ENCODE results near the gene PARD3. TPM values are rescaled to one million over a fixed set of nuclear protein-coding genes. Genes with fewer than 3 reads are reported as not detected.

Gene PARD3
- polyA plus RNA-seq, 5 donors, result 38.0 to 53.5 (median 46.6) TPM

DNA sequence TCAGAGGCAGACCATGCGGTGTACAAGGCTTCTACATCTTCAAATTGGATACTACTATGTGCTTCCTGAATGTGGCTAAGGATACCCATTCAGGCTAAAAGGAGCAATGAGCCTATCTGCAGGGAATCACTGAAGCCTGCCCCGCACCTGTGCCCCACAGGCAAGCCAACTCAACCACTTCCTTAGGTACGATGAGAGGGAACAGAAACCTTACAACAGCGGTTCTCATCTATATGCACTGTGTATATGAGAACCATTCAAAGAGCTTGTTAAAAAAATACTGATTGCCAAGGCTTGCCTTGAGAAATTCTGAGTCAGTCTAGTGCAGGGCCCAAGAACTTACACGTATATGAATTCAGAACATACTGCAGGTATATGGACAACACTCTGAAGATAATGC is 679.6 kb downstream of the PARD3 start:
- DNase-seq, result no peak

DNA sequence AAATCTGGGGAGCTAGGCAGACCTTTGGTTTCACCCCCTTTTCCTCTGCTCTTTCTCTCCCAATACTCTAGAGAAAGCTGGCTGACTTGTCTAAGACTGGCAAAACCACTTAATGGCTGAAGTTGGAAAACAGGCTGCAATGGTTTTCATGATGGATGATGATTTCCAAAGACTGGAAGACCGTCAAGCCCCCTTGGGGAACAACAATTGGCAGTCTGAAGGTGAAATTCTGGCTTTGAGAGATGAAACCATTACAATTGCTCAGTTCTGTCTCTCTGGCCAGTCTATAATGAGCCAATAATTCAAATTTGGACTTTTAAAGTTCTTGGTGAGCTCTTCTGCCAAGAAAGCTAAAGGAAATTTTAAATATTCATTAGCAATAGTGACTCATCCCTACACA is 680.5 kb downstream of the PARD3 start:
- no peak for DNase-seq

- DNase-seq, result no peak
Observed at GRCh38 chr10:34133406-34133805, 681.7 kb downstream of the PARD3 start.

GRCh38 chr10:34131152-34131551 is 683.9 kb downstream of the PARD3 start:
- no peak for DNase-seq

- DNase-seq, result no peak
Observed at GRCh38 chr10:34127676-34128075, 687.4 kb downstream of the PARD3 start.

DNA sequence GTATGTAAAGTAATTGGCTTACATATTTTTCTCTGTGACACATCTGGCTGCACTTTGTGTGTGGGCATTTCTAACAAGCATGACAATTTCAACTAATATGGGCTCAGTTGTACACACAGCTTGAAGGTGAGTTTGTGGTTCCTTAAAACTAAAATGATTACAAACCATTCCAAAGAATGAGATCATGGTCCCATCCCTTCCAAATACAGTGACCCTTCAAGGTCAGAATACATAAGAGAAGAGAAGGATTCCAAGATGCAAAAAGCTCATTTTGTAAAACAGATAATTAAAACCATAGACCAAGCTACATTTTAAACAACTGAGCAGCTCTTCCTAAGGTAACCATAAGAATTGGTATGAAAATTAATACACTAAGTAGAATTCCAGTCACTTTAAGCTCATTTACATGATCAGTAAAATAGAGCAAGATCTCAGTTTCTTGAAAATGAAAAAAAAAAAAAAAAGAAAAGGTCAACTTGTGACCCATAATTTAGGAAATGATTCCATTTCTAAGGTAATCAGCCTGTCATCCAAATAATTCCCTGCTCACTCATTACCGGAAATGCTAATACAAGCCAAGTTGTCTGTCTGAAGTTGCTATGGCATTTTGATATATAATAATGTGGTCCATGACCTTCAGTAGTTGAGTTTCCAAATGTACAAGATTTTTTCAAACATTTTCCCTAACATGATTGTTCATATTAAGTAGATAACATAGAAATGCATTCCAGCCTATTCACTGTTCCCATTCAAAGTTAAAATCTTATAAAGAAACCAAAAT is 688.5 kb downstream of the PARD3 start:
- DNase-seq, result no peak

DNA sequence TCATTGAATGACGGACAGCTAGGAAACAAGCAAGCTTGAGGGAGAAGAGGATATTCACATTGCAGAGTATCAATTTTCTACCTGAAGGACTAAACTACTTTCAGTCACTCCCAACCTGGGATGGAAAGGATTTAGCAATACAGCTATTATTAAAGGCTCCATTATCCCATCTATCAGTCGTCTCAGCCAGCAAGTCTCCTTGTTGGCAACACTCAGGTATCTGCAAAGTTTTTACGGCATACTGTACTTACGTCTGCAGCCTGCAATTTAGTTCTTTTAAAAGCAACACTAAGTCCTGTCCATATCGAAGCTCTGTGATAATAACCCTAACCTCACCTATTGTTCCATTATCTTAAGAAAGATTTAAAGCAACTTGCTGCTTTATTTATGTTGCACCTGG is 689.4 kb downstream of the PARD3 start:
- no peak for DNase-seq

DNA sequence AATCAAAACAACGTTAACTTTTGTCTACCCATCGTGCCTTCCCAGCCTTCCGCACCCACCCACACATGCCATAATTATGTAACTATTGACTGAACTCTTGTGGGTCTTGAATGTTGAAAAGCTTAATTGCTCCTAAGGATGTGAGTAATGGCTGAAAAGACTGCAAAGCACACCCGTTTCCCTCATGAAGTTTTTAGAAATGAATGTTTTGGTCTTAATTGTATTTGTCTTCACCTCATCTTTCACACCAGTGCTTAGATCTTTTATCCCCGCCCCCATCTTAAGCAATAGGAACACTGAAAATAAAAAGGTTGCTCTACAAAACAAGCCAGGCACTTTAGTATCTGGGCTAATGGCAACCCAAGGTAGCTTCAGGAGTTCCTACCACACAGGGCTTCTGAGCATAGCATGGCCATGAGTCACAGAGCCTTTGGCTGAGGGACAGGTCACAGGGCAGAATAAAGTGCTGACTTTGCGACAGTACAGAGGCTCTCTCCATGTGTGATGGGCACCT is 690.5 kb downstream of the PARD3 start:
- no peak for DNase-seq

GRCh38 chr10:34121781-34122622 is 693.1 kb downstream of the PARD3 start:
- no peak for DNase-seq

GRCh38 chr10:34121125-34121753 is 693.9 kb downstream of the PARD3 start:
- no peak for DNase-seq

- DNase-seq, result no peak
Observed at GRCh38 chr10:34119456-34119855, 695.6 kb downstream of the PARD3 start.

GRCh38 chr10:34116681-34117271 is 698.3 kb downstream of the PARD3 start:
- DNase-seq, result peak in 1 of 2 donors; percentile 40

DNA sequence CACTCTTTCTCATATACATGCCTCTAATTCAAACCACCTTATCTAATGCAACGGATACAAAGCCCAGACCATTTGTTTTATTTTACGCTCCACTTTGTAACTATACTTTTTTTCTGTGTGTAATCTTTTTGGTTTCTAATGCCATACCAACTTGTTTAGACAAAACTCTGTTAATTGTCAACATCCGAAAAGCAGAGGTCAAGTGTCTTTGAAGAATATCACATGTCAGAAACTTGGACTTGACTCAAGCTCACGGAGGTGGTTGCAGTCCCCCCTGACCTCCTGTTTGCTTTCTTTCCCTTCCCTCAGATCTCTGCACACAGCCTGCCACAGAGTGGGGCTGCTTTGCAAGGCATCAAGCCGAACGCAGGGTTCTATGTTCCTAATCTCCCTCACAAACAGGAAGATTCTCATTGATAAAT is 698.9 kb downstream of the PARD3 start:
- DNase-seq, result peak; percentile 84 to 86

GRCh38 chr10:34114914-34115313 is 700.2 kb downstream of the PARD3 start:
- DNase-seq, result no peak

GRCh38 chr10:34113504-34114225 is 701.4 kb downstream of the PARD3 start:
- DNase-seq, result no peak

GRCh38 chr10:34112171-34112782 is 702.8 kb downstream of the PARD3 start:
- peak; percentile 74 to 77 for DNase-seq

DNA sequence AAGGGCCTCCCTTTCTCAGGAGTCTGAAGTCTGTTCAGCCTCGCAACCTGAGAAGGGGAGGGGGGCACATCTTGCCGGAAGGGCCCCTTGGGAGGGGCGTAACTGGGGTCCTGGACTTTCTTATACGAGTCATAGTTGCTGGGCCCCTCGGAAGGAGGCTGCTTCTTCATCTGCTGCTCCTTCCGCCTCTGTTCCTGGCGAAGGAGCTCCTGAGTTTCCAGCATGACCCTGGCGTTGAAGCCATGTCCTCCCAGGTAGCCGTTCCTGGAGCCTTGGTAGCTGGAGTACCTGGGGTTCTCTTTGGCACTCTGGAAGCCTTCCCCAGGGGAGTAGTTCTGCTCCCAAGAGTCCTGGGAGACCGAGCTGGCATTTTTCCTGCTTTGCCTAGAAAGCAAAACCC is 703.9 kb downstream of the PARD3 start:
- DNase-seq, result no peak

- DNase-seq, result no peak
Observed at GRCh38 chr10:34109952-34110702, 705.0 kb downstream of the PARD3 start.

DNA sequence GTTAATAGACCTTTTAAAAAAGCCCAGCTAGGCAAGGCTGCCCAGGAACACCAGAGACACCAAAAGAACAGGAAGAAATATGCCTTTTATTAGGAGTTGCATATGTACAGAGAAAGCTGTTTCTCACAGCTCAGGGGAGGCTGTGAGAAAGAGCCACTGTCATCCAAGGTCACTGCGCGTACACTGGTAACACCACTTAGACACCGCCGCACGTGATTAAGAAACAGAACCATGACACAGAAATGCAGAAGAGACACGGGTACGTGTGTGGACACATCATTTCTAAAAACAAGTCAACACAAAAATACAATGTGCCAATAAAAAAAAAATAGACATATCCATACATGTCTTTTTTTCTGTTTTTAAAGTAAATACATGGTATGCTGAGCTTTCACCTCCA is 705.6 kb downstream of the PARD3 start:
- no peak for DNase-seq
